Esophagus muscularis mucosa (tissue), 4 donors: ENCODE data around the gene UNC119B. TPM values are rescaled to one million over a fixed set of nuclear protein-coding genes. Genes with fewer than 3 reads are reported as not detected.

Experiments
- DNase-seq: peaks from one replicate; pipeline ENCODE4 v3.0.0-alpha.2; 2017; ENCODE audit errors: extremely low spot score
- H3K27ac ChIP-seq, 4 donors: fragments of 200-600 bp; sonication (generic); replicated peaks in 1 of 4; 1 replicate in 3 of 4; 2 replicates in 1 of 4; pipeline ENCODE4 v1.5.1; 2016 to 2019; ENCODE audit warnings: mild to moderate bottlenecking in 1 of 4
- H3K27me3 ChIP-seq, 4 donors: fragments of 200-600 bp; sonication (generic); one replicate each; pipeline versions ENCODE4 v1.5.1 to v1.6.0; 2016 to 2019
- H3K36me3 ChIP-seq, 4 donors: fragments of 200-600 bp; sonication (generic); one replicate each; pipeline ENCODE4 v1.5.1; 2016 to 2019
- H3K4me1 ChIP-seq, 4 donors: fragments of 200-600 bp; sonication (generic); one replicate each; pipeline ENCODE4 v1.5.1; 2016 to 2019
- H3K4me3 ChIP-seq, 4 donors: fragments of 200-600 bp; sonication (generic); 1 replicate in 2 of 4; 2 replicates in 2 of 4; pipeline ENCODE4 v1.5.1; 2016 to 2019; ENCODE audit warnings: mild to moderate bottlenecking in 4 of 4, moderate library complexity in 1 of 4
- H3K9me3 ChIP-seq, 4 donors: fragments of 200-600 bp; sonication (generic); 1 replicate in 3 of 4; 2 replicates in 1 of 4; pipeline ENCODE4 v1.5.1; 2016 to 2019
- EP300 ChIP-seq: sonication (generic); formaldehyde crosslinking; IDR thresholded peaks from one replicate; pipeline ENCODE4 v1.6.1; 2017; ENCODE audit warnings: antibody characterized with exemption
- POLR2A ChIP-seq: fragments of 450-650 bp; IDR thresholded peaks from one replicate; pipeline ENCODE4 v1.6.1; 2017; ENCODE audit warnings: antibody characterized with exemption, moderate library complexity, mild to moderate bottlenecking, low read depth
- POLR2AphosphoS5 ChIP-seq, 2 donors: sonication (generic); formaldehyde crosslinking; IDR thresholded peaks; one replicate each; pipeline ENCODE4 v1.6.1; 2017; ENCODE audit warnings: antibody characterized with exemption in 2 of 2
- WGBS: methylation state at CpG from one replicate; pipeline ENCODE4 v1.1.5; 2018; 5-methylcytosine and 5-hydroxymethylcytosine counted together
- intact Hi-C: fragments of 100-400 bp; cut with DNase I; formaldehyde crosslinking; loops from one replicate; pipeline ENCODE4 v1.15.1; 2023
- total RNA-seq, 4 donors: library from RNA; depleted of rRNA; stranded (reverse); fragments of >200 nt; gene quantifications; one replicate each; pipeline versions ENCODE4 v1.1.0 to v1.2.1, GENCODE V29; 2016
- TF ChIP-seq, protein P1 (sequence below), 3 experiments: fragments of 200-600 bp in 2 of 3; fragments of 450-650 bp in 1 of 3; sonication (generic) in 2 of 3; IDR thresholded peaks; one replicate each; pipeline ENCODE4 v1.5.1; 2017 to 2019; ENCODE audit warnings: antibody characterized with exemption in 3 of 3, mild to moderate bottlenecking in 2 of 3, moderate library complexity in 1 of 3

The UNC119B gene
- total RNA-seq, 4 donors from 2014 or later, result 20.0 to 30.8 (median 28.5) TPM

DNA sequence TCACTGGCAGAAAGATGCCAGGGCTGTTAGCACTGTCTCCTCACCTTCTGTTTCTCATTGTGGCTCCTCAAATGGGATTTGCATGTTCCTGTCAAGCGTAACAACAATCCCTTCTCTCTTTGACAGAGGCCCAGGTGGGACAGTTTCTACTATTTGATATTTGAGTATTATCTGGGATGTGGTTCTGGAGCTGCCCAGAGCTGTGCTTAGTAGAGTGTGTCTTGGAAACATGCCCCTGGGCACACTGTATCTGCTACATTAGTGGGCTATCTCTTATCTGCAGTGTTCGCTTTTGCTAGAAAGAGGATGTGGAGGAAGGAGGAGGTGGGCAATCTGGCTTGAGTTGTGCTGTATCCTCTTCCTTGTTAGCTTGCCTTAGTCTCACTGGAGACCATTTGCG, 11.6 kb downstream of the UNC119B start:
- H3K9me3 ChIP-seq, result no peaks in the 10 kb centered on the region
- no peaks in the 10 kb centered on the region for H3K27me3 ChIP-seq
- peaks cover 38 to 73% (median 69%) of the 10 kb centered on the region in 4 donors for H3K36me3 ChIP-seq
- TF ChIP-seq POLR2A (no peak), POLR2AphosphoS5 (IDR thresholded peaks at IDR 0.05) (no peak), EP300 (no peak)
- TF ChIP-seq, protein P1, sequence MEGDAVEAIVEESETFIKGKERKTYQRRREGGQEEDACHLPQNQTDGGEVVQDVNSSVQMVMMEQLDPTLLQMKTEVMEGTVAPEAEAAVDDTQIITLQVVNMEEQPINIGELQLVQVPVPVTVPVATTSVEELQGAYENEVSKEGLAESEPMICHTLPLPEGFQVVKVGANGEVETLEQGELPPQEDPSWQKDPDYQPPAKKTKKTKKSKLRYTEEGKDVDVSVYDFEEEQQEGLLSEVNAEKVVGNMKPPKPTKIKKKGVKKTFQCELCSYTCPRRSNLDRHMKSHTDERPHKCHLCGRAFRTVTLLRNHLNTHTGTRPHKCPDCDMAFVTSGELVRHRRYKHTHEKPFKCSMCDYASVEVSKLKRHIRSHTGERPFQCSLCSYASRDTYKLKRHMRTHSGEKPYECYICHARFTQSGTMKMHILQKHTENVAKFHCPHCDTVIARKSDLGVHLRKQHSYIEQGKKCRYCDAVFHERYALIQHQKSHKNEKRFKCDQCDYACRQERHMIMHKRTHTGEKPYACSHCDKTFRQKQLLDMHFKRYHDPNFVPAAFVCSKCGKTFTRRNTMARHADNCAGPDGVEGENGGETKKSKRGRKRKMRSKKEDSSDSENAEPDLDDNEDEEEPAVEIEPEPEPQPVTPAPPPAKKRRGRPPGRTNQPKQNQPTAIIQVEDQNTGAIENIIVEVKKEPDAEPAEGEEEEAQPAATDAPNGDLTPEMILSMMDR (IDR thresholded peaks at IDR 0.05), result no peak
- peaks cover 12 to 34% (median 29%) of the 10 kb centered on the region in 4 donors for H3K4me1 ChIP-seq
- intact Hi-C loops, result loop anchor here (10.0 kb wide), 1 partner anchor 183 kb away; the partner anchor contains the start of gene SPPL3
- no peak overlapping the region for H3K4me3 ChIP-seq
- H3K27ac ChIP-seq, result no peak overlapping the region
- DNase-seq, result no peak
- 83% methylated on average over 3 of the region's 3 CpGs for WGBS

DNA sequence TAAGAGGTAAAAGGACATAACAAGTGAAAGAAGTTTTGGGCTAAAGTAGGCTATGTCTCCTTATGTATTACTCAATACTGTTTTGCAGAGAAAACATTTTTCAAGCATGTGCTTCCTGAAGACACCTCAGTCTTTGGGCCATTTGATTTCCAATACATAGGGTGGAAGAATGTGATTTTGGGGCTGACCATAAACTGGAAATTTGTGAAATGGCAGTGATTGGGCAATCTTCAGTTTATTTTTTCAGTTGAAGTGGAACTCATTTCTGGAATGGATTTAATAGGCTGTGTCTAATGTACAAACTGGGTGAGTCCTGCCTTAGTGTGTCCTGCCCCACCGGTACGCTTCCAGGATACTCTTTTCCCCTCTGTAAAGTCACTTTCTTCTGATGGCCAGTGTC, 12.5 kb downstream of the UNC119B start:
- Histone ChIP-seq H3K4me3 (no peak overlapping the region), H3K27me3 (no peaks in the 10 kb centered on the region), H3K4me1 (peaks cover 12 to 40% (median 30%) of the 10 kb centered on the region in 4 donors), H3K27ac (no peak overlapping the region), H3K9me3 (no peaks in the 10 kb centered on the region), H3K36me3 (peaks cover 33 to 73% (median 66%) of the 10 kb centered on the region in 4 donors)
- no peak for DNase-seq
- intact Hi-C loops, result loop anchor here (10.0 kb wide), 1 partner anchor 182 kb away; the partner anchor contains the start of gene SPPL3
- TF ChIP-seq EP300 (no peak), POLR2AphosphoS5 (IDR thresholded peaks at IDR 0.05) (no peak), POLR2A (no peak)
- TF ChIP-seq, protein P1 (IDR thresholded peaks at IDR 0.05), result no peak
- 100% methylated on average over 2 of the region's 2 CpGs for WGBS

DNA sequence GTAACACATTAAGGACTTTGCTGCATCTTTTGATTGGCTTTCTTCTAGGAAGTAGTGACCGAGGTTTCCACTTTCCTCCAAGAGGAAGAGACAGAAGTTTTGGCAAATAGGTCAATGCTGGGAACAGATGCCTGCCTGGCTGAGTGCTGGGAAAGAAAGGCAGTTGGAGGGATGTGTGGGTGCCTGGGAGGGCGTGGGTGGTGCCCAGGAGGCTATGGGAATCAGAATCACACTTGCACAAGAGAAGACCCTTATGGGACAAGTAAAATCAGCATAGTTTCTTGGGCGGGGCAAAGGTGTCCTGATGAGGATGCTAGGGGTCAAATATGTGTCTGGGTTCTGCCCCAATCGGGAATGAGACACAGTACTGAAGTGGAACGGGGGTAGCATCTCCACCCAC, 14.5 kb downstream of the UNC119B start:
- DNase-seq, result no peak
- Histone ChIP-seq H3K4me1 (peaks cover 12 to 40% (median 30%) of the 10 kb centered on the region in 4 donors), H3K36me3 (peaks cover 23 to 70% (median 63%) of the 10 kb centered on the region in 4 donors), H3K9me3 (no peaks in the 10 kb centered on the region), H3K27ac (peak overlapping the region in 2 of 4 donors; percentile 79 to 89), H3K4me3 (peak overlapping the region in 3 of 4 donors; percentile 64 to 85 (median 76)), H3K27me3 (no peaks in the 10 kb centered on the region)
- intact Hi-C loops, result loop anchor here (10.0 kb wide), 1 partner anchor 180 kb away; the partner anchor contains the start of gene SPPL3
- 62% methylated on average over 5 of the region's 5 CpGs for WGBS
- TF ChIP-seq EP300 (no peak), POLR2AphosphoS5 (IDR thresholded peaks at IDR 0.05) (no peak), POLR2A (no peak)
- TF ChIP-seq, protein P1 (IDR thresholded peaks at IDR 0.05), result no peak

DNA sequence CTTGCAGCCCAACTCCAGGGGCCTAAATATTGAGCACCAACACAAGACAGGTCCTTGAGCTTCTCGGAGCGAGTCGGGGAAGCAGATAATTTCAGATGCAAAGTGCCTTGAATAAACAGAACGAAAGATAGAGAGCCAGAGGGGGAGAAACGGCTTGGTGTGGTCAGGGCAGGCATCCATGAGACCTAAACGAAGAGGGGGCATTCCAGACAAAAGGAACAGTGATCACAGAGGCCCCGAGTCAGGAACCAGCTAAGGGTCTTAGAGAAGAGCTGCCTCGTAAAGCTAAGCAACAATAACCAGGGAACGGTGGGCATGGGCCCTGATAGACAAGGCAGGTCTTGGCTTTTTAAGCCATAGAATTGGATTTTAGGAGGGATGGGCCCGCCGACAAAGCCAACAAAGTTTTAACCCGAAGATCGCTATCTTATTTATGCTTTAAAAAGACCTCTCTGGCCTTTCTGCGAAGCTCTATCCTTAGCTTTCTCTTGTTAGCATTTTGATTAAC, 14.9 kb downstream of the UNC119B start:
- DNase-seq, result no peak
- no peak for TF ChIP-seq POLR2A
- TF ChIP-seq, protein P1 (IDR thresholded peaks at IDR 0.05), result no peak
- no peak for TF ChIP-seq EP300
- TF ChIP-seq POLR2AphosphoS5 (IDR thresholded peaks at IDR 0.05), result no peak
- Histone ChIP-seq H3K27me3 (no peaks in the 10 kb centered on the region), H3K9me3 (no peaks in the 10 kb centered on the region), H3K27ac (peak overlapping the region; percentile 74 to 89 (median 80)), H3K4me3 (peak overlapping the region; percentile 64 to 85 (median 71)), H3K4me1 (peaks cover 12 to 40% (median 28%) of the 10 kb centered on the region in 4 donors), H3K36me3 (peaks cover 18 to 70% (median 63%) of the 10 kb centered on the region in 4 donors)
- intact Hi-C loops, result loop anchor here (10.0 kb wide), 1 partner anchor 180 kb away; the partner anchor contains the start of gene SPPL3
- 18% methylated on average over 14 of the region's 14 CpGs for WGBS
